HL-60 (cell line): ENCODE measurements around the gene MYO9B.

Experiments
- DNase-seq, 2 experiments: peaks; one replicate each; pipeline ENCODE4 v3.0.0-alpha.2; 2010 to 2020; ENCODE audit warnings: low read depth in 1 of 2, low spot score in 1 of 2
- H3K27ac ChIP-seq: fragments of 250-450 bp; sonication (Bioruptor Pico); replicated peaks from 2 replicates; pipeline ENCODE4 v1.5.1; 2020; ENCODE audit warnings: mild to moderate bottlenecking, moderate library complexity
- H3K27me3 ChIP-seq: fragments of 250-450 bp; sonication (Bioruptor Pico); 2 replicates; pipeline ENCODE4 v1.5.1; 2021; ENCODE audit warnings: mild to moderate bottlenecking, moderate library complexity; ENCODE audit not compliant: insufficient read depth, poor library complexity, severe bottlenecking
- H3K4me3 ChIP-seq: replicated peaks from 2 replicates; pipeline ENCODE4 v1.5.1; 2011; ENCODE audit warnings: mild to moderate bottlenecking, control low read depth, low read length; ENCODE audit not compliant: insufficient read depth
- CTCF ChIP-seq: IDR thresholded peaks from one replicate; pipeline ENCODE4 v1.5.1; 2011; ENCODE audit warnings: low read length, control low read depth, inconsistent platforms; ENCODE audit not compliant: insufficient read depth
- GABPA ChIP-seq: IDR thresholded peaks from 2 replicates; pipeline ENCODE4 v1.6.1; 2012; ENCODE audit warnings: low read depth
- POLR2AphosphoS5 ChIP-seq: IDR thresholded peaks from 2 replicates; pipeline ENCODE4 v1.6.1; 2012; ENCODE audit warnings: low read depth
- SPI1 ChIP-seq: IDR thresholded peaks from 2 replicates; pipeline ENCODE4 v1.6.1; 2012; ENCODE audit warnings: low read depth, mild to moderate bottlenecking, borderline replicate concordance
- TF ChIP-seq, protein P1 (sequence below): IDR thresholded peaks from 2 replicates; pipeline ENCODE4 v1.6.1; 2012; ENCODE audit warnings: low read depth; ENCODE audit not compliant: insufficient replicate concordance

MYO9B gene

DNA sequence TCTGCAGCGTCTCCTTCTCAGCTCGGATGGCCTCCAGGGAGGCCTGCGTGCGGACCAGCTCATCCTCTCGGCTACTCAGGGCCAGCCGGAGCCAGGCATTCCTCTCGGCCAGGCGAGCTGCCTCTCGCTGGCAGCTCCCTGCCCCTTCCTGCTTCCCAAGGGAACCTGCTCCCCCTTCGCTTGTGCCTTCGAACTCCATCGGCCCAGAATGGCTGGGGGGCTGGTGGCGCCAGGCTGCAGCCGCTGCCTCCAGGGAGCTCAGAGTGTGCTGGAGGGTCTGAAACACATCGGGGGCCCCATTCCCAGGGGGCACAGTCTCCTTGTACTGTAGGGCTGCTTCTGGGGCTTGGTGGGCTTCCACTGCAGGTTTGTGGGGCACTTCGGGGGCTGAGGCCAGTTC lies 187.0 kb downstream of the MYO9B start:
- Histone ChIP-seq H3K27ac (no peak overlapping the region), H3K4me3 (no peak overlapping the region), H3K27me3 (no peaks in the 10 kb centered on the region)
- DNase-seq: no peak
- TF ChIP-seq POLR2AphosphoS5 (no peak), SPI1 (no peak), CTCF (no peak), GABPA (no peak)
- TF ChIP-seq, protein P1, sequence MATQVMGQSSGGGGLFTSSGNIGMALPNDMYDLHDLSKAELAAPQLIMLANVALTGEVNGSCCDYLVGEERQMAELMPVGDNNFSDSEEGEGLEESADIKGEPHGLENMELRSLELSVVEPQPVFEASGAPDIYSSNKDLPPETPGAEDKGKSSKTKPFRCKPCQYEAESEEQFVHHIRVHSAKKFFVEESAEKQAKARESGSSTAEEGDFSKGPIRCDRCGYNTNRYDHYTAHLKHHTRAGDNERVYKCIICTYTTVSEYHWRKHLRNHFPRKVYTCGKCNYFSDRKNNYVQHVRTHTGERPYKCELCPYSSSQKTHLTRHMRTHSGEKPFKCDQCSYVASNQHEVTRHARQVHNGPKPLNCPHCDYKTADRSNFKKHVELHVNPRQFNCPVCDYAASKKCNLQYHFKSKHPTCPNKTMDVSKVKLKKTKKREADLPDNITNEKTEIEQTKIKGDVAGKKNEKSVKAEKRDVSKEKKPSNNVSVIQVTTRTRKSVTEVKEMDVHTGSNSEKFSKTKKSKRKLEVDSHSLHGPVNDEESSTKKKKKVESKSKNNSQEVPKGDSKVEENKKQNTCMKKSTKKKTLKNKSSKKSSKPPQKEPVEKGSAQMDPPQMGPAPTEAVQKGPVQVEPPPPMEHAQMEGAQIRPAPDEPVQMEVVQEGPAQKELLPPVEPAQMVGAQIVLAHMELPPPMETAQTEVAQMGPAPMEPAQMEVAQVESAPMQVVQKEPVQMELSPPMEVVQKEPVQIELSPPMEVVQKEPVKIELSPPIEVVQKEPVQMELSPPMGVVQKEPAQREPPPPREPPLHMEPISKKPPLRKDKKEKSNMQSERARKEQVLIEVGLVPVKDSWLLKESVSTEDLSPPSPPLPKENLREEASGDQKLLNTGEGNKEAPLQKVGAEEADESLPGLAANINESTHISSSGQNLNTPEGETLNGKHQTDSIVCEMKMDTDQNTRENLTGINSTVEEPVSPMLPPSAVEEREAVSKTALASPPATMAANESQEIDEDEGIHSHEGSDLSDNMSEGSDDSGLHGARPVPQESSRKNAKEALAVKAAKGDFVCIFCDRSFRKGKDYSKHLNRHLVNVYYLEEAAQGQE: no peak
